ENCODE measurements around the gene HDAC4.

HDAC4 gene

DNA sequence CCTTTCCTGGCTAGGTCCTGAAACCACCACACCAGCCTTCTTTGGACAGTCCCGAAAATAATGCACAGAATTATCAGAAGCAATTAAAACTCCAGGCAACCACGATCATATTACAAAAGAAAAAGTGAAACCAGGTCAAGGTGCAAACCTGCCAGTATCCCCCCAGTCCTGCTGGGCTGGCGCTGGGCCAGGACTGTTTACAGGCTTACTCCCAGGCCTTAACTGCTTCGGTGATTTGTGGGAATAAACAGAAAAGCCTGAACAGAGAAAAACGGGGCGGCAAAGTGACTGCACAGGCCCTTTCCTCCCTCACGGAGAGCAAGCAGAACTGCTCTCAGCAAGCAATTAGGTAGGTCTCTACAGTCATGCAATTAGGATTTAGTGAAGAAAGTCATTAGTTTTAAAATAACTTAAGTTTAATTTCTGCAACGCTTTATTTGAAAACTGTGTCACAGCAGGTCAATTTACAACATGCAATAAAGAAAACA, 1.3 kb downstream of the HDAC4 start:
- no peak for DNase-seq (ENCODE audit: low spot score)
- in situ Hi-C loops (cut with MboI; ENCODE audit: low sequenced_read_pairs, unreplicated experiment), result no loop called here
- TF ChIP-seq, protein P1, sequence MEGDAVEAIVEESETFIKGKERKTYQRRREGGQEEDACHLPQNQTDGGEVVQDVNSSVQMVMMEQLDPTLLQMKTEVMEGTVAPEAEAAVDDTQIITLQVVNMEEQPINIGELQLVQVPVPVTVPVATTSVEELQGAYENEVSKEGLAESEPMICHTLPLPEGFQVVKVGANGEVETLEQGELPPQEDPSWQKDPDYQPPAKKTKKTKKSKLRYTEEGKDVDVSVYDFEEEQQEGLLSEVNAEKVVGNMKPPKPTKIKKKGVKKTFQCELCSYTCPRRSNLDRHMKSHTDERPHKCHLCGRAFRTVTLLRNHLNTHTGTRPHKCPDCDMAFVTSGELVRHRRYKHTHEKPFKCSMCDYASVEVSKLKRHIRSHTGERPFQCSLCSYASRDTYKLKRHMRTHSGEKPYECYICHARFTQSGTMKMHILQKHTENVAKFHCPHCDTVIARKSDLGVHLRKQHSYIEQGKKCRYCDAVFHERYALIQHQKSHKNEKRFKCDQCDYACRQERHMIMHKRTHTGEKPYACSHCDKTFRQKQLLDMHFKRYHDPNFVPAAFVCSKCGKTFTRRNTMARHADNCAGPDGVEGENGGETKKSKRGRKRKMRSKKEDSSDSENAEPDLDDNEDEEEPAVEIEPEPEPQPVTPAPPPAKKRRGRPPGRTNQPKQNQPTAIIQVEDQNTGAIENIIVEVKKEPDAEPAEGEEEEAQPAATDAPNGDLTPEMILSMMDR (IDR thresholded peaks at IDR 0.05; ENCODE audit: borderline replicate concordance, control extremely low read depth, extremely low read depth, insufficient read depth, missing control alignments), result no peak

DNA sequence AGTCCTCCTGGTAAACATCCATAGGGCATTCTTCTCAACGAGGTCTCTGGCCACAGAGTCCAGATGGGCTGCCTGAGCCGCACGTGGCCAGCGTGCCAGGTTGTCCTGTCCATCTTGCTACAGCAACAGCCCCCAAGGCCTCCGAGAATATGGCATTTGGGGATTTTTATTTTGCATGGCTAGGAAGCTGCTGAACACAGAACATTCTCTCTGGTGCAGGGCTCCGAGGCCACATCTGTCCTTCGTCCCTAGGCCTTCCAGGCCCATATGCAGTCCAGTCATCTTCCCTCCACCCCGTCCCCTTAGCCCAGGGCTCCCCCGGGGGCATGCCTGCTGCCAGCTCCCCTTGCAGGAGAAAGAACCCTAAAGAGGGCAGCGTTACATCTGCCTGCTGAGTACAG, 2.3 kb downstream of the HDAC4 start:
- DNase-seq (ENCODE audit: low spot score), result no peak
- in situ Hi-C loops (cut with MboI; ENCODE audit: low sequenced_read_pairs, unreplicated experiment), result no loop called here
- TF ChIP-seq, protein P1 (IDR thresholded peaks at IDR 0.05; ENCODE audit: borderline replicate concordance, control extremely low read depth, extremely low read depth, insufficient read depth, missing control alignments), result no peak

DNA sequence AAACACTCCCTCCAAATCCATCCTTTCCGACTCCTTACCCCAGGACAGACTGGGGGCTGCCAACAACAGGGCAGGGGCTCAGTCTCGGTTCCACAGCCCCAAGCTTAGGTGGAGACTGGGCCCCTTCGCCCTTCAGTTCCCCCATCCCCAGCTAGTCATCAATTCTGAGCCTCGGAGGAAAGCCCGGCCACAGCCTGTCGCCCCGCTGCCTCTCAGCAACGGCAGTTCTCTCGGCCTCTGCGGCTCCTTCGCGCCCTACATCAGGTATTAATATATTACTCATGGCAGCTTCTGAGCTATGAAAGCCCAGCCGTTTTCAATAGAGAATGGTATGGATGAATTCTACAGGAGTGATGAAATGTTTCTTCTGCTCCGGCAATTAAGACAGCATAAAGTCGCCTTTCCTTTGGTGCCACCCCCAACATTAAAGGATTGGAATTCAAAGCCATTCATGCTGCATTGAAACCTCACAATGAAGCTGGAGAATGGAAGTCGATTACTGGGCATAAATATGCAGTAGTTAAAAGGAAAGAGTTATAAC, 2.8 kb downstream of the HDAC4 start:
- TF ChIP-seq, protein P1 (IDR thresholded peaks at IDR 0.05; ENCODE audit: borderline replicate concordance, control extremely low read depth, extremely low read depth, insufficient read depth, missing control alignments), result no peak
- in situ Hi-C loops (cut with MboI; ENCODE audit: low sequenced_read_pairs, unreplicated experiment), result no loop called here
- no peak for DNase-seq (ENCODE audit: low spot score)

GRCh38 chr2:239396881-239397681, 3.7 kb downstream of the HDAC4 start:
- in situ Hi-C loops (cut with MboI; ENCODE audit: low sequenced_read_pairs, unreplicated experiment), result no loop called here
- DNase-seq (ENCODE audit: low spot score), result no peak
- TF ChIP-seq, protein P1 (IDR thresholded peaks at IDR 0.05; ENCODE audit: borderline replicate concordance, control extremely low read depth, extremely low read depth, insufficient read depth, missing control alignments), result peak; percentile 29

GRCh38 chr2:239395524-239395923, 5.3 kb downstream of the HDAC4 start:
- DNase-seq (ENCODE audit: low spot score), result no peak
- in situ Hi-C loops (cut with MboI; ENCODE audit: low sequenced_read_pairs, unreplicated experiment), result no loop called here
- TF ChIP-seq, protein P1 (IDR thresholded peaks at IDR 0.05; ENCODE audit: borderline replicate concordance, control extremely low read depth, extremely low read depth, insufficient read depth, missing control alignments), result no peak

GRCh38 chr2:239394978-239395377, 5.8 kb downstream of the HDAC4 start:
- TF ChIP-seq, protein P1 (IDR thresholded peaks at IDR 0.05; ENCODE audit: borderline replicate concordance, control extremely low read depth, extremely low read depth, insufficient read depth, missing control alignments), result no peak
- in situ Hi-C loops (cut with MboI; ENCODE audit: low sequenced_read_pairs, unreplicated experiment), result no loop called here
- no peak for DNase-seq (ENCODE audit: low spot score)

Measured in GM13976 (cell line).